Stomach (tissue), 4 donors: Measurements from ENCODE around the gene MZT2B.
"Not testable (repeated sequence)": the region's sequence is repeated elsewhere in the genome, so short reads cannot be mapped to it uniquely, and the experiment has no call there.

ENCODE experiments used
- POLR2A ChIP-seq, 4 donors: fragments of 450-650 bp; IDR thresholded peaks; one replicate each; pipeline ENCODE4 v1.6.1; 2016; ENCODE audit warnings: antibody characterized with exemption in 4 of 4, control low read depth in 2 of 4, mild to moderate bottlenecking in 1 of 4, moderate library complexity in 1 of 4
- TF ChIP-seq, protein P1 (sequence below), 7 experiments: fragments of 450-650 bp in 4 of 7; fragments of 200-600 bp in 3 of 7; sonication (generic) in 3 of 7; IDR thresholded peaks; one replicate each; pipeline ENCODE4 v1.5.1; 2016 to 2019; ENCODE audit warnings: antibody characterized with exemption in 7 of 7, control low read depth in 2 of 7, mild to moderate bottlenecking in 1 of 7

DNA sequence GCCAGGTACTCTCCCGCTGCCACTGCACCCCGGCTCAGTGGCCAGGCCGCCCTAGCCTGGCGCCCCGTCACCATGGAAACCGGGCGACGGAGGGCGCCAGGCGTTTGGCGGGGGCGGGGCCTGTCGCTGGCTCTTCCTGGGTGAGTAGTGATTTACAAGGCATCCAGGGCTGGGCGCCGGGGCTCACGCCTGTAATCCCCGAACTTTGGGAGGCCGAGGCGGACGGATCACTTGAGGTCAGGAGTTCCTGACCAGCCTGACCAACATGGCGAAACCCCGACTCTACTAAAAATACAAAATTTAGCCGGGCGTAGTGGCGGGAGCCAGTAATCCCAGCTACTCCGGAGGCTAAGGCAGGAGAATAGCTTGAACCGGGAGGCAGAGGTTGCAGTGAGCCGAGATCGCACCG lies 37.1 kb upstream of the MZT2B start, which contains the start of gene CCDC74B:
- TF ChIP-seq POLR2A (IDR thresholded peaks at IDR 0.05): not testable (repeated sequence)
- TF ChIP-seq, protein P1, sequence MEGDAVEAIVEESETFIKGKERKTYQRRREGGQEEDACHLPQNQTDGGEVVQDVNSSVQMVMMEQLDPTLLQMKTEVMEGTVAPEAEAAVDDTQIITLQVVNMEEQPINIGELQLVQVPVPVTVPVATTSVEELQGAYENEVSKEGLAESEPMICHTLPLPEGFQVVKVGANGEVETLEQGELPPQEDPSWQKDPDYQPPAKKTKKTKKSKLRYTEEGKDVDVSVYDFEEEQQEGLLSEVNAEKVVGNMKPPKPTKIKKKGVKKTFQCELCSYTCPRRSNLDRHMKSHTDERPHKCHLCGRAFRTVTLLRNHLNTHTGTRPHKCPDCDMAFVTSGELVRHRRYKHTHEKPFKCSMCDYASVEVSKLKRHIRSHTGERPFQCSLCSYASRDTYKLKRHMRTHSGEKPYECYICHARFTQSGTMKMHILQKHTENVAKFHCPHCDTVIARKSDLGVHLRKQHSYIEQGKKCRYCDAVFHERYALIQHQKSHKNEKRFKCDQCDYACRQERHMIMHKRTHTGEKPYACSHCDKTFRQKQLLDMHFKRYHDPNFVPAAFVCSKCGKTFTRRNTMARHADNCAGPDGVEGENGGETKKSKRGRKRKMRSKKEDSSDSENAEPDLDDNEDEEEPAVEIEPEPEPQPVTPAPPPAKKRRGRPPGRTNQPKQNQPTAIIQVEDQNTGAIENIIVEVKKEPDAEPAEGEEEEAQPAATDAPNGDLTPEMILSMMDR (IDR thresholded peaks at IDR 0.05): not testable (repeated sequence)
